ENCODE results near the gene POLD3. TPM values are rescaled to one million over a fixed set of nuclear protein-coding genes. Genes with fewer than 3 reads are reported as not detected.

Gene POLD3
- total and polyA plus RNA-seq, 7 experiments from 2014 or later = 8.0 to 40.8 (median 14.7) TPM

DNA sequence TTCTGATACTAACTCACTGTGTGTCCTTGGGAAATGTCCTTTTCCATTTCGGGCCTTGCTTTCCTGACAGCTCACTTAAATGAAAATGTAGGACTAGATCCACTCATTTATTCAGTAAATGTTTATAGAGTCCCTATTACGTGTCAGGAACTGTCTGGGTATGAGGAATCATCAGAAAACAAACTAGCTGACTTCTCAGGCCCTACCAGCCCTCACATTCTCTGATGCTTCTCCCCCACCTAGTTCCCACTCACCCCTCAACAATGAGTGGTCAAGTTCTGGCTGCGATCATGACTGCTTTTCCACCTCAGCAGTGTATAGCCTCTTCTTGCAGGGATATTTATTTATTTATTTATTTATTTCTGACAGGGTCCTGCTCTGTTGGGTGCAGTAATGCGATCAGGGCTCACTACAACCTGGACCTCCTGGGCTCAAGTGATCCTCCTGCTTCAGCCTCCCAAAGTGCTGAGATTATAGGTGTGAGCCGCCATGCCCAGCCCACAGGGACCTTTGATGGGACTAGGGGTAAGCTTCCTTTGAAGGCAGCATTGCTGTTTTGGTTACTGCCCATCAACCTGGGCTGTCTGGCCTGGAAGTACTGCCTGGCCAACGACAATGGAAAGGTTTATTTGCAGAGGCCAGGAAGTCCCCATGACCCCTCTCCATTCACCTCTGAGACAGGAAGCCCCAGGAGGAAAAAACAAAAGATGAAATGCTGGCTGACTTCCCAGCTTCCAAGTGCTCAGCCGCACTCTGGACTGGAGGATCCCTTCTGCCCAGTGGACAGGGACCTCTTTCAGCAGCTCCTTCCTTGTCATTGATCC, 33.1 kb upstream of the POLD3 start:
- H3K36me3 ChIP-seq (ENCODE audit: control insufficient read depth in 2 of 3, insufficient read depth in 3 of 3, low read length in 3 of 3) = no peaks in the 10 kb centered on the region
- CTCF ChIA-PET = no interaction called here
- no peaks in the 10 kb centered on the region for H3K27me3 ChIP-seq (ENCODE audit: control insufficient read depth in 2 of 2, insufficient read depth in 2 of 2, low read length in 2 of 2)
- H3K36me3 Mint-ChIP-seq = peaks cover 0 to 4% (median 0%) of the 10 kb centered on the region in 5 donors
- peak overlapping the region in 1 of 9 donors; percentile 36 for H3K27ac Mint-ChIP-seq
- no peak overlapping the region for H3K4me3 ChIP-seq (ENCODE audit: low read length)
- H3K9me3 ChIP-seq (ENCODE audit: control insufficient read depth in 2 of 3, low read length in 3 of 3) = no peaks in the 10 kb centered on the region
- peaks cover 3 to 14% (median 12%) of the 10 kb centered on the region in 5 donors for H3K27me3 Mint-ChIP-seq
- no peaks in the 10 kb centered on the region for H3K4me1 Mint-ChIP-seq
- ATAC-seq (no peak), DNase-seq (no peak)
- intact Hi-C loops (cut with micrococcal nuclease) = no loop called here
- H3K4me3 Mint-ChIP-seq = no peak overlapping the region
- POLR2A ChIA-PET = no interaction called here
- no peak overlapping the region for H3K27ac ChIP-seq (ENCODE audit: low read depth, low read length)
- H3K9me3 Mint-ChIP-seq = peaks cover 0 to 24% (median 8%) of the 10 kb centered on the region in 11 donors
- H3K4me1 ChIP-seq (ENCODE audit: control insufficient read depth in 2 of 2, insufficient read depth in 2 of 2, low read length in 2 of 2) = no peaks in the 10 kb centered on the region

DNA sequence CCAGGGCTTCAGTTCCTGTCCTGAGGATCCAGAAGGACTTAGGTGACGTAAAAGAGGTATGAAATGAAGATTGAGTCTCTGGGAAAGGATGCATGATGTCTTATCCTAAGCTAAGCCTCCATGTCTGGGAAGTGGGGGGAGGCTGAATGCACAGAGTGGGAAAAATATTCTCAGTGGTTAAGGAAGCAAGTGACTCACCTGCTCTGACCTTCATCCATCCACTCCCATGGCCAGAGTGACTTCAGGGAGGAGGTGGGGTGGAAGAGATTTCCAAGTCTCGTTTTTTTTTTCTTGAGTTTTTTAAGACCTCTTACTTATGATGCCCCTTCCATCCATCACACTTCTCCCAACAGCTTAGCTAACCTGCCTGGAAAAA, 32.5 kb upstream of the POLD3 start:
- Mint-ChIP-seq H3K27ac (no peak overlapping the region), H3K4me1 (no peaks in the 10 kb centered on the region), H3K4me3 (no peak overlapping the region), H3K36me3 (peaks cover 0 to 4% (median 0%) of the 10 kb centered on the region in 5 donors), H3K27me3 (peaks cover 6 to 12% (median 11%) of the 10 kb centered on the region in 5 donors), H3K9me3 (peaks cover 0 to 24% (median 8%) of the 10 kb centered on the region in 11 donors)
- H3K27me3 ChIP-seq (ENCODE audit: control insufficient read depth in 2 of 2, insufficient read depth in 2 of 2, low read length in 2 of 2) = no peaks in the 10 kb centered on the region
- CTCF ChIA-PET = no interaction called here
- H3K27ac ChIP-seq (ENCODE audit: low read depth, low read length) = no peak overlapping the region
- intact Hi-C loops (cut with micrococcal nuclease) = no loop called here
- H3K4me1 ChIP-seq (ENCODE audit: control insufficient read depth in 2 of 2, insufficient read depth in 2 of 2, low read length in 2 of 2) = no peaks in the 10 kb centered on the region
- no peak for ATAC-seq
- no peak overlapping the region for H3K4me3 ChIP-seq (ENCODE audit: low read length)
- H3K36me3 ChIP-seq (ENCODE audit: control insufficient read depth in 2 of 3, insufficient read depth in 3 of 3, low read length in 3 of 3) = no peaks in the 10 kb centered on the region
- no peaks in the 10 kb centered on the region for H3K9me3 ChIP-seq (ENCODE audit: control insufficient read depth in 2 of 3, low read length in 3 of 3)
- no peak for DNase-seq
- POLR2A ChIA-PET = no interaction called here

DNA sequence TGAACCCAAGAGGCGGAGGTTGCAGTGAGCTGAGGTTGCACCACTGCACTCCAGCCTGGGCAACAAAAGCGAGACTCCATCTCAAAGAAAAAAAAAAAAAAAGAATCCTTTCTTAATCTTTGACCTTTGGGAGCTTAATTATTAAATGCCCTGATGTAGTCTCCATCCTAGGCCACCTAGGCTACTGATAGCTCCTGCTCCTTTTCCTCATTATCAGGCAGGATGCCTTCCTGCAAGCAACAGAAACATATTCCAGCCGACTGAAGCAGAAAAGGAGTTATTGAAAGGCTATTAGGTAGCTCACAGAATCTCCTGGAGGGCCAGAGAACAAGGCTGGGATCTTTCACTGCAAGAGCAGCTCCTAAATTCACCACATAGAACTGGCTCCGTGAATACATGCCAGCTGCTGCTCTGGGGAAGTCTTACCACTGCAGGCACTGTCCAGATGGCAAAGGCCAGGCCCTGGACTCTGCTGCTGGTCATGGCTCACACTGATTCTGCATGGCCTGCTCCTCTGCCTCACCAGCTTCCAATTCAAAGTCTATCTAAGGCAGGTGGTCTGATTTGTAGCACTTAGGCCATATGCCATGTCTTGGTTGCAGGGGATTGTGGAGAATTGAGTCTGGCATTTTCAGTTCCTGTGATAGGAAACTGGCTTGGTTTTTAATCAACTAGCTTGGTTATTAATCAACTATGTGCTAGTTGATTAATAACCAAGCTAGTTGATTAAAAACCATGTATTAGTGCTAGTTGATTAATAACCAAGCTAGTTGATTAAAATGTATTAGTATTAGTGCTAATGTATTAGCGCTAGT, 26.0 kb upstream of the POLD3 start:
- Histone ChIP-seq H3K27ac (ENCODE audit: low read depth, low read length) (no peak overlapping the region), H3K27me3 (ENCODE audit: control insufficient read depth in 2 of 2, insufficient read depth in 2 of 2, low read length in 2 of 2) (no peaks in the 10 kb centered on the region), H3K36me3 (ENCODE audit: control insufficient read depth in 2 of 3, insufficient read depth in 3 of 3, low read length in 3 of 3) (no peaks in the 10 kb centered on the region), H3K9me3 (ENCODE audit: control insufficient read depth in 2 of 3, low read length in 3 of 3) (no peaks in the 10 kb centered on the region), H3K4me3 (ENCODE audit: low read length) (no peak overlapping the region), H3K4me1 (ENCODE audit: control insufficient read depth in 2 of 2, insufficient read depth in 2 of 2, low read length in 2 of 2) (no peaks in the 10 kb centered on the region)
- H3K27ac Mint-ChIP-seq = no peak overlapping the region
- POLR2A ChIA-PET = no interaction called here
- intact Hi-C loops (cut with micrococcal nuclease) = no loop called here
- CTCF ChIA-PET = interaction anchor here (2.0 to 2.3 kb wide), 2 partner anchors 113 to 117 kb away, joined by 7 to 10 read pairs; no protein-coding TSS in a partner anchor
- no peak for DNase-seq
- H3K27me3 Mint-ChIP-seq = peaks cover 0 to 6% (median 0%) of the 10 kb centered on the region in 5 donors
- H3K4me3 Mint-ChIP-seq = no peak overlapping the region
- H3K4me1 Mint-ChIP-seq = no peaks in the 10 kb centered on the region
- peaks cover 0 to 9% (median 4%) of the 10 kb centered on the region in 11 donors for H3K9me3 Mint-ChIP-seq
- H3K36me3 Mint-ChIP-seq = peaks cover 0 to 3% (median 0%) of the 10 kb centered on the region in 5 donors
- ATAC-seq = no peak

DNA sequence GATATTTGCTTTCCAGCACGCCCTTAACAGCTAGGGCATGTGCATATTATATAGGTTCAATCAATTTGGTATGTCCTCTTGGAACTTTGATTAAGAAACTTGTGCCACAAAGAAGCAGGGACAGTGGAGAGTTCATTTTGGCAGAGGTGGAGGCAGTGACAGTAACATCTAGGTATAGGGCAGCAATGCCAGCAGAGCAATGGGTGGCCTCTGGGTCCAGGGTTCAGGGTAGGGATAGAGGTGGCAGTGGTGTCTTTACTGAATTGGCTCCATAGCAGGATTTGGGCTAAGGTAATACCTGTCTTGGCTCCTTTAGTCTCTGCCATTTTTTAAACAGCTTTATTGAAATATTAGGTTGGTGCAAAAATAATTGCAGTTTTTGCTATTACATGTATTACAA, 24.4 kb upstream of the POLD3 start:
- Histone ChIP-seq H3K4me3 (ENCODE audit: low read length) (no peak overlapping the region), H3K9me3 (ENCODE audit: control insufficient read depth in 2 of 3, low read length in 3 of 3) (no peaks in the 10 kb centered on the region), H3K4me1 (ENCODE audit: control insufficient read depth in 2 of 2, insufficient read depth in 2 of 2, low read length in 2 of 2) (no peaks in the 10 kb centered on the region), H3K27me3 (ENCODE audit: control insufficient read depth in 2 of 2, insufficient read depth in 2 of 2, low read length in 2 of 2) (no peaks in the 10 kb centered on the region), H3K36me3 (ENCODE audit: control insufficient read depth in 2 of 3, insufficient read depth in 3 of 3, low read length in 3 of 3) (no peaks in the 10 kb centered on the region), H3K27ac (ENCODE audit: low read depth, low read length) (no peak overlapping the region)
- POLR2A ChIA-PET = no interaction called here
- H3K36me3 Mint-ChIP-seq = no peaks in the 10 kb centered on the region
- H3K4me1 Mint-ChIP-seq = no peaks in the 10 kb centered on the region
- DNase-seq = no peak
- H3K4me3 Mint-ChIP-seq = no peak overlapping the region
- CTCF ChIA-PET = interaction anchor here (2.0 to 4.8 kb wide), 3 partner anchors 115 to 118 kb away, joined by 7 to 63 read pairs (median 10); no protein-coding TSS in a partner anchor
- H3K9me3 Mint-ChIP-seq = no peaks in the 10 kb centered on the region
- H3K27me3 Mint-ChIP-seq = peaks cover 0 to 12% (median 3%) of the 10 kb centered on the region in 5 donors
- intact Hi-C loops (cut with micrococcal nuclease) = no loop called here
- no peak for ATAC-seq
- no peak overlapping the region for H3K27ac Mint-ChIP-seq

DNA sequence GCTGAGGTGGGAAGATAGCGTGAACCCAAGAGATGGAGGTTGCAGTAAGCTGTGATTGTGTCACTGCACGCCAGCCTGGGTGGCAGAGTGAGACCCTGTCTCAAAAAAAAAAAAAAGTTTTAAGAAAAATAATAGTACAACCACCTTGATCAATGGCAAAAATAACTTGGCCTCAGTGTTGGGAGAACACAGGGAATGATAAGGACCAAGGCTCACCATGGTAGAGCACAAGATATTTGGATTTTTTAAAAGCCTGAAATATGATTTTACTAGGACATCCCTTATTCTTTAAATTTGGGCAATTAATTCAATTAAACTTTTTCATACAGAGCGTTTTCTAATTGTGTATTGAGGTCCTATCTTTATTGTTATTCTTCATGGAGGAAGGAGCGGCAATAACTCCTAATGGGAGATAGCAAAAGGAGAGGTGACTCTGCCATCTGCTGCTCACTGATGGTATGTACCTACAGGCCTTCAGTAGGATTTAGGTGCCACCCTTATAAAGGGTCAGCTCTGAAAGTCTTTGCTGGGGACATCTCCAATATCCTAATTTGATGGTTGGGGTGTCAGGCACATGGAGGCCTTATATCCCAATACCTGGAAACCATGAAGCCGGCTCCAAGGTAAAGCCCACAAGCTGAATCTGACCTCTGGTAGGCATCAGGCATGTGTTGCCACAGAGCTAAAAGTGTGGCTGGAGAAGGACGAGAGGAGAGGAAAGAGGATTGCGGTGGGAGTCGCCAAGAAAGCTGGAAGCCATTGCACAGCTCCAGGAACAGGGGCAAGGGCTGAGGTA, 21.9 kb upstream of the POLD3 start:
- ChIA-PET POLR2A (interaction anchor here (2.3 kb wide), 1 partner anchor 77 kb away, joined by 8 read pairs; the partner anchor contains the start of gene LIPT2), CTCF (interaction anchor here (0.9 to 4.8 kb wide), 5 partner anchors 13 to 124 kb away, joined by 3 to 63 read pairs (median 3); no protein-coding TSS in a partner anchor)
- ATAC-seq = peak; percentile 65
- no peaks in the 10 kb centered on the region for H3K27me3 ChIP-seq (ENCODE audit: control insufficient read depth in 2 of 2, insufficient read depth in 2 of 2, low read length in 2 of 2)
- H3K27me3 Mint-ChIP-seq = peaks cover 0 to 14% (median 0%) of the 10 kb centered on the region in 5 donors
- no peaks in the 10 kb centered on the region for H3K4me1 Mint-ChIP-seq
- no peaks in the 10 kb centered on the region for H3K36me3 Mint-ChIP-seq
- no peaks in the 10 kb centered on the region for H3K9me3 Mint-ChIP-seq
- intact Hi-C loops (cut with micrococcal nuclease) = loop anchor here (1.0 to 5.0 kb wide), 5 partner anchors 78 to 183 kb away; partner anchors contain the start of gene LIPT2 (in 1 of the 2)
- no peak overlapping the region for H3K4me3 Mint-ChIP-seq
- no peaks in the 10 kb centered on the region for H3K4me1 ChIP-seq (ENCODE audit: control insufficient read depth in 2 of 2, insufficient read depth in 2 of 2, low read length in 2 of 2)
- no peak overlapping the region for H3K4me3 ChIP-seq (ENCODE audit: low read length)
- peak in 3 of 9 donors; percentile 13 to 16 (median 15) for DNase-seq
- no peak overlapping the region for H3K27ac ChIP-seq (ENCODE audit: low read depth, low read length)
- no peaks in the 10 kb centered on the region for H3K36me3 ChIP-seq (ENCODE audit: control insufficient read depth in 2 of 3, insufficient read depth in 3 of 3, low read length in 3 of 3)
- H3K9me3 ChIP-seq (ENCODE audit: control insufficient read depth in 2 of 3, low read length in 3 of 3) = no peaks in the 10 kb centered on the region
- no peak overlapping the region for H3K27ac Mint-ChIP-seq

DNA sequence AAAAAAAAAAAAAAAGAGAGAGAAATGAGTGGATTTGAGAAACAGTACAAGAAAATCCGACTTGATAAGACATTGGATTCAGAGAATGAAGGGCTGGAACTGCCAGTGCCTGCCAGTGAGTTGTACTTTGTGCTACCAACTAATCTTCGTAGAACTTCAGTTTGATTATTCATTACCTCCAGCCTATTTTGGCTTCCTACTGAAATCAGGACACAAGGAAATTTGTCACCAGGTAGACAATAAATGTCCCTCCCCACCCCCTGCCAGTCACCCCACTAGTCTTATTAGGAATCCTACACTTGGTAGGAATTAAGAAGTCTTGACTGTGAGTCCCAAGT, 21.4 kb upstream of the POLD3 start:
- H3K27me3 ChIP-seq (ENCODE audit: control insufficient read depth in 2 of 2, insufficient read depth in 2 of 2, low read length in 2 of 2) = no peaks in the 10 kb centered on the region
- Mint-ChIP-seq H3K27me3 (peaks cover 0 to 14% (median 0%) of the 10 kb centered on the region in 5 donors), H3K9me3 (no peaks in the 10 kb centered on the region), H3K27ac (no peak overlapping the region), H3K4me3 (no peak overlapping the region), H3K36me3 (no peaks in the 10 kb centered on the region), H3K4me1 (no peaks in the 10 kb centered on the region)
- ATAC-seq (no peak), DNase-seq (no peak)
- no peak overlapping the region for H3K27ac ChIP-seq (ENCODE audit: low read depth, low read length)
- POLR2A ChIA-PET = interaction anchor here (2.3 kb wide), 1 partner anchor 78 kb away, joined by 8 read pairs; the partner anchor contains the start of gene LIPT2
- H3K36me3 ChIP-seq (ENCODE audit: control insufficient read depth in 2 of 3, insufficient read depth in 3 of 3, low read length in 3 of 3) = no peaks in the 10 kb centered on the region
- CTCF ChIA-PET = interaction anchor here (1.0 to 4.8 kb wide), 4 partner anchors 14 to 125 kb away, joined by 3 to 63 read pairs (median 3); no protein-coding TSS in a partner anchor
- intact Hi-C loops (cut with micrococcal nuclease) = loop anchor here (2.0 to 5.0 kb wide), 2 partner anchors 78 to 184 kb away; partner anchors contain the start of gene LIPT2 (in 1 of the 2)
- H3K9me3 ChIP-seq (ENCODE audit: control insufficient read depth in 2 of 3, low read length in 3 of 3) = no peaks in the 10 kb centered on the region
- H3K4me1 ChIP-seq (ENCODE audit: control insufficient read depth in 2 of 2, insufficient read depth in 2 of 2, low read length in 2 of 2) = no peaks in the 10 kb centered on the region
- no peak overlapping the region for H3K4me3 ChIP-seq (ENCODE audit: low read length)
